ENCODE measurements around the gene MT2A.

MT2A gene

GRCh38 chr16:56634715-56635440 lies 26.5 kb downstream of the MT2A start:
- Mint-ChIP-seq H3K4me1 (ENCODE audit: low read depth) (peaks cover 29% of the 10 kb centered on the region), H3K27me3 (peaks cover 97% of the 10 kb centered on the region), H3K4me3 (peak overlapping the region; percentile 51), H3K36me3 (ENCODE audit: low read depth) (no peaks in the 10 kb centered on the region), H3K9me3 (no peaks in the 10 kb centered on the region), H3K27ac (no peak overlapping the region)
- no peak for DNase-seq

- no peaks in the 10 kb centered on the region for H3K36me3 Mint-ChIP-seq (ENCODE audit: low read depth)
- no peak overlapping the region for H3K27ac Mint-ChIP-seq
- no peak for DNase-seq
- H3K9me3 Mint-ChIP-seq = no peaks in the 10 kb centered on the region
- peak overlapping the region; percentile 51 for H3K4me3 Mint-ChIP-seq
- peaks cover 29% of the 10 kb centered on the region for H3K4me1 Mint-ChIP-seq (ENCODE audit: low read depth)
- H3K27me3 Mint-ChIP-seq = peaks cover 97% of the 10 kb centered on the region
Observed at GRCh38 chr16:56635441-56635967, 27.1 kb downstream of the MT2A start.

GRCh38 chr16:56636616-56637413 lies 28.4 kb downstream of the MT2A start:
- Mint-ChIP-seq H3K36me3 (ENCODE audit: low read depth) (no peaks in the 10 kb centered on the region), H3K4me1 (ENCODE audit: low read depth) (peaks cover 27% of the 10 kb centered on the region), H3K9me3 (no peaks in the 10 kb centered on the region), H3K4me3 (no peak overlapping the region), H3K27ac (no peak overlapping the region), H3K27me3 (peaks cover 92% of the 10 kb centered on the region)
- no peak for DNase-seq

- no peaks in the 10 kb centered on the region for H3K9me3 Mint-ChIP-seq
- no peaks in the 10 kb centered on the region for H3K36me3 Mint-ChIP-seq (ENCODE audit: low read depth)
- no peak for DNase-seq
- H3K27me3 Mint-ChIP-seq = peaks cover 80% of the 10 kb centered on the region
- peaks cover 31% of the 10 kb centered on the region for H3K4me1 Mint-ChIP-seq (ENCODE audit: low read depth)
- H3K4me3 Mint-ChIP-seq = peak within 1 kb of the TSS; percentile 57
- H3K27ac Mint-ChIP-seq = no peak within 1 kb of the TSS
Observed at GRCh38 chr16:56637814-56638750, 29.7 kb downstream of the MT2A start, which contains the start of gene MT1A. MT1A (plus strand) TSS chr16:56638666; CDS start chr16:56638739, 73 bp downstream.

- peaks cover 71% of the 10 kb centered on the region for H3K27me3 Mint-ChIP-seq
- H3K36me3 Mint-ChIP-seq (ENCODE audit: low read depth) = no peaks in the 10 kb centered on the region
- H3K4me1 Mint-ChIP-seq (ENCODE audit: low read depth) = peaks cover 40% of the 10 kb centered on the region
- no peak for DNase-seq
- no peaks in the 10 kb centered on the region for H3K9me3 Mint-ChIP-seq
- H3K27ac Mint-ChIP-seq = no peak overlapping the region
- H3K4me3 Mint-ChIP-seq = no peak overlapping the region
Observed at GRCh38 chr16:56639045-56639444, 30.7 kb downstream of the MT2A start.

- H3K36me3 Mint-ChIP-seq (ENCODE audit: low read depth) = no peaks in the 10 kb centered on the region
Observed at GRCh38 chr16:56640076-56640475, 31.7 kb downstream of the MT2A start.

GRCh38 chr16:56641166-56641565 lies 32.8 kb downstream of the MT2A start:
- Mint-ChIP-seq H3K27me3 (peaks cover 51% of the 10 kb centered on the region), H3K9me3 (no peaks in the 10 kb centered on the region)

More at GRCh38 chr16:56640076-56640475, 31.7 kb downstream of the MT2A start:
- no peak overlapping the region for H3K27ac Mint-ChIP-seq
- DNase-seq = no peak
- no peak overlapping the region for H3K4me3 Mint-ChIP-seq
- H3K27me3 Mint-ChIP-seq = peaks cover 61% of the 10 kb centered on the region
- peaks cover 39% of the 10 kb centered on the region for H3K4me1 Mint-ChIP-seq (ENCODE audit: low read depth)
- H3K9me3 Mint-ChIP-seq = no peaks in the 10 kb centered on the region

GRCh38 chr16:56643080-56643778 lies 34.8 kb downstream of the MT2A start:
- H3K27me3 Mint-ChIP-seq = peaks cover 36% of the 10 kb centered on the region
- no peaks in the 10 kb centered on the region for H3K36me3 Mint-ChIP-seq (ENCODE audit: low read depth)
- peaks cover 25% of the 10 kb centered on the region for H3K4me1 Mint-ChIP-seq (ENCODE audit: low read depth)
- peak overlapping the region; percentile 51 for H3K27ac Mint-ChIP-seq
- H3K4me3 Mint-ChIP-seq = peak overlapping the region; percentile 63
- DNase-seq = peak; percentile 85
- H3K9me3 Mint-ChIP-seq = no peaks in the 10 kb centered on the region

More at GRCh38 chr16:56641166-56641565, 32.8 kb downstream of the MT2A start:
- no peak for DNase-seq
- Mint-ChIP-seq H3K4me3 (no peak overlapping the region), H3K27ac (no peak overlapping the region), H3K4me1 (ENCODE audit: low read depth) (peaks cover 32% of the 10 kb centered on the region), H3K36me3 (ENCODE audit: low read depth) (no peaks in the 10 kb centered on the region)

- Mint-ChIP-seq H3K9me3 (no peaks in the 10 kb centered on the region), H3K4me3 (peak overlapping the region; percentile 63), H3K36me3 (ENCODE audit: low read depth) (no peaks in the 10 kb centered on the region), H3K4me1 (ENCODE audit: low read depth) (peaks cover 22% of the 10 kb centered on the region), H3K27me3 (peaks cover 34% of the 10 kb centered on the region), H3K27ac (no peak overlapping the region)
- DNase-seq = no peak
Observed at GRCh38 chr16:56643833-56644232, 35.4 kb downstream of the MT2A start.

- Mint-ChIP-seq H3K4me1 (ENCODE audit: low read depth) (peaks cover 22% of the 10 kb centered on the region), H3K36me3 (ENCODE audit: low read depth) (no peaks in the 10 kb centered on the region), H3K27me3 (peaks cover 26% of the 10 kb centered on the region), H3K4me3 (no peak overlapping the region), H3K9me3 (no peaks in the 10 kb centered on the region), H3K27ac (no peak overlapping the region)
- DNase-seq = no peak
Observed at GRCh38 chr16:56645311-56645710, 36.9 kb downstream of the MT2A start.

GRCh38 chr16:56645838-56646237 lies 37.5 kb downstream of the MT2A start:
- H3K27me3 Mint-ChIP-seq = peaks cover 24% of the 10 kb centered on the region
- no peak for DNase-seq

GRCh38 chr16:56647641-56648431 lies 39.5 kb downstream of the MT2A start:
- Mint-ChIP-seq H3K9me3 (no peaks in the 10 kb centered on the region), H3K4me1 (ENCODE audit: low read depth) (peaks cover 15% of the 10 kb centered on the region), H3K36me3 (ENCODE audit: low read depth) (no peaks in the 10 kb centered on the region), H3K27ac (no peak overlapping the region), H3K27me3 (peaks cover 35% of the 10 kb centered on the region), H3K4me3 (no peak overlapping the region)
- no peak for DNase-seq

More at GRCh38 chr16:56645838-56646237, 37.5 kb downstream of the MT2A start:
- H3K27ac Mint-ChIP-seq = no peak overlapping the region
- H3K9me3 Mint-ChIP-seq = no peaks in the 10 kb centered on the region
- H3K4me3 Mint-ChIP-seq = no peak overlapping the region
- no peaks in the 10 kb centered on the region for H3K36me3 Mint-ChIP-seq (ENCODE audit: low read depth)
- H3K4me1 Mint-ChIP-seq (ENCODE audit: low read depth) = peaks cover 22% of the 10 kb centered on the region

- H3K4me3 Mint-ChIP-seq = no peak overlapping the region
- H3K9me3 Mint-ChIP-seq = no peaks in the 10 kb centered on the region
- no peak for DNase-seq
- H3K4me1 Mint-ChIP-seq (ENCODE audit: low read depth) = peaks cover 1% of the 10 kb centered on the region
- H3K27ac Mint-ChIP-seq = no peak overlapping the region
- H3K27me3 Mint-ChIP-seq = peaks cover 37% of the 10 kb centered on the region
- no peaks in the 10 kb centered on the region for H3K36me3 Mint-ChIP-seq (ENCODE audit: low read depth)
Observed at GRCh38 chr16:56649271-56649670, 40.9 kb downstream of the MT2A start.

Measured in activated T-cell treated with anti-CD3 and anti-CD28 coated beads, Interleukin-2, amount 50 U/mL, for 24 hours (primary cell).